Aorta (tissue), 5 donors: Measurements from ENCODE around the gene ZNF691. TPM values are rescaled to one million over a fixed set of nuclear protein-coding genes. Genes with fewer than 3 reads are reported as not detected.

Experiments used
- ATAC-seq: fragments of 200-7000 bp; cut with Tn5 transposase; one replicate; pipeline ENCODE4 v1.9.1; 2022; ENCODE audit warnings: moderate library complexity; ENCODE audit not compliant: low FRiP score
- DNase-seq, 2 donors: peaks; one replicate each; pipeline ENCODE4 v3.0.0-alpha.2; 2020
- H3K27ac ChIP-seq, 2 donors: one replicate each; pipeline ENCODE4 v1.5.1; 2013; ENCODE audit warnings: low read length in 2 of 2, mild to moderate bottlenecking in 2 of 2, moderate library complexity in 2 of 2, control low read depth in 1 of 2, inconsistent platforms in 1 of 2, low read depth in 1 of 2
- H3K27me3 ChIP-seq, 2 donors: one replicate each; pipeline ENCODE4 v1.6.1; 2013; ENCODE audit warnings: control low read depth in 1 of 2, low read length in 1 of 2, mild to moderate bottlenecking in 1 of 2, moderate library complexity in 1 of 2; ENCODE audit not compliant: insufficient read depth in 2 of 2, control insufficient read depth in 1 of 2
- H3K36me3 ChIP-seq, 2 donors: one replicate each; pipeline ENCODE4 v1.6.1; 2013; ENCODE audit warnings: control low read depth in 1 of 2, low read length in 1 of 2, mild to moderate bottlenecking in 1 of 2; ENCODE audit not compliant: insufficient read depth in 2 of 2, control insufficient read depth in 1 of 2
- H3K4me1 ChIP-seq, 2 donors: one replicate each; pipeline ENCODE4 v1.6.1; 2013; ENCODE audit warnings: low read length in 2 of 2, control low read depth in 1 of 2, mild to moderate bottlenecking in 1 of 2, moderate library complexity in 1 of 2; ENCODE audit not compliant: insufficient read depth in 2 of 2, control insufficient read depth in 1 of 2
- H3K4me3 ChIP-seq, 2 donors: one replicate each; pipeline ENCODE4 v1.5.1; 2013; ENCODE audit warnings: low read length in 2 of 2, control low read depth in 1 of 2, mild to moderate bottlenecking in 1 of 2
- H3K9me3 ChIP-seq: one replicate; pipeline ENCODE4 v1.6.1; 2013; ENCODE audit warnings: mild to moderate bottlenecking, low read length; ENCODE audit not compliant: control insufficient read depth
- WGBS, 2 donors: extraction: QIAGEN DNeasy Blood & Tissue Kit; methylation state at CpG; one replicate each; pipeline ENCODE4 v1.1.7; 2013; 5-methylcytosine and 5-hydroxymethylcytosine counted together
- intact Hi-C, 2 donors: fragments of 100-400 bp; cut with DNase I; formaldehyde crosslinking; loops; one replicate each; pipeline versions ENCODE4 v1.14.2 to v1.15.0; 2022
- polyA plus RNA-seq, 2 donors: library from polyadenylated mRNA; stranded (reverse); fragments of 200-250 nt; gene quantifications; one replicate each; pipeline ENCODE4 v1.2.3, GENCODE V29; 2013
- total RNA-seq, 2 donors: library from RNA; stranded (reverse); fragmentation: NEBNext Ultra II Directional; extraction: Animal tissue kit (Norgen Biotek cat#: 25700); gene quantifications; one replicate each; pipeline ENCODE4 v1.2.1, GENCODE V29; 2021
- donor health status: healthy with polysubstance abuse.
- donor health status: Bipolar disorder and iron deficiency.
- donor health status: DM: no; HTN: no; CAD: no.
- donor health status: DM: no; HTN: no; CAD: no.
- donor health status: DM: yes; HTN: yes; CAD: no.

Gene ZNF691
- total and polyA plus RNA-seq, 4 donors, result 5.4 to 10.4 (median 8.6) TPM

DNA sequence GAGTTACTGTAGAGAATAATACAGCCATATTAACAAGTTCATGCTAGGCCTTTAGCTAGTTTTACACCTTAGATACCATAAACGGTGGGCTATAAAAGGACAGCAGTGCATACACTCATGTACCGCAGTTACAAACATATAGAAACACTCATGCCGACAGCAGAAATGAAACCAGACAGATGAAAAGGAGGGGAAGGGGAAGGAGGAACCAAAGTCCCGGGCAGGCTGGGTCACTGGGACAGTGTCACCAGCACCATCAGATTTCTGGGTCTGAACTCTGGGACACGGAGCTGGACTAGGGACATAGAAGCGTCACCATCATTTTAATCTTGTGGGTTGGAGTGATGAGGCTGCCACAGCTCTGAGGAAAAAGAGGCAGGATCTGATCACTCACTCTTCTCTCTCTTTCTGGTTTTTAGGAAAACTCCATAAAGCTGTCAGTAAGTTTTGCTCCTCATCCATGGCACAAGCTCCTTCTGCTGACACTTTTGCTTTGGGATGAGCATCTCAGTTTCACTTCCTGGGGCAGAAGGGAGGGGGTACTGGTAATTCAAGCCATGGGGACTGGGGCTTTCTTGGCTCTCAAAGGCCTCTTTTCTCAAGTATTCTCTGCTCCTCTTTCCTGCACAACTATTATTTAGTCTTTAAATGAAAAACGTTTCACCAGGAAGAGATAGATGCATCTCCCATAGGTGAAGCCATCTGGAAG, 7.8 kb upstream of the ZNF691 start:
- Histone ChIP-seq H3K27ac (no peak overlapping the region), H3K4me1 (no peaks in the 10 kb centered on the region), H3K36me3 (no peaks in the 10 kb centered on the region), H3K4me3 (no peak overlapping the region), H3K9me3 (no peaks in the 10 kb centered on the region), H3K27me3 (no peaks in the 10 kb centered on the region)
- intact Hi-C loops, result no loop called here
- no peak for ATAC-seq
- peak in 1 of 2 donors; percentile 52 for DNase-seq
- WGBS, 2 donors, result 85 to 87% methylated on average over 7 of the region's 7 CpGs

DNA sequence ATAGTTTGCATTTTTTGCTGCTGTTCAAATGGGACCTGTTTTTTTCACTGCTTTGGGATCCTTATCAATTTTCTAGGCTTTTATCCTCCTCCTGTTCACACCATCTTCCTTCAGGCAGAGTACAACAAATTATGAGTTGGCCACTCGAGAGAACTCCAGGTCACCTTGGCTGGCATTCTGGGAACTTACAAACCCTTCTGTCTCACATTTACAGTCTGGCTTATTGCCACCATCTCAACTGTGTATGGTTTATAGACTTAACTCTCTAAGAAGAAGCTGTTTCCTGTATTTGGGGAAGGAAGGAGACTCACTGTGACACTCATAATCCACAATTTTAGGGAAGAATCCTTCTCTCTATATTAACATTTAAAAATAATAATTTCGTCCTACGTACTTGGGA, 5.4 kb upstream of the ZNF691 start:
- Histone ChIP-seq H3K36me3 (no peaks in the 10 kb centered on the region), H3K27ac (no peak overlapping the region), H3K27me3 (no peaks in the 10 kb centered on the region), H3K9me3 (no peaks in the 10 kb centered on the region), H3K4me1 (no peaks in the 10 kb centered on the region), H3K4me3 (no peak overlapping the region)
- ATAC-seq (no peak), DNase-seq (no peak)
- 64 to 72% methylated on average over 3 of the region's 3 CpGs for WGBS, 2 donors
- intact Hi-C loops, result loop anchor here (10.0 kb wide), 2 partner anchors 76 to 156 kb away; partner anchors contain the start of genes C1orf50 (in 1 of the 2), P3H1 (in 1 of the 2) and YBX1 (in 1 of the 2)

DNA sequence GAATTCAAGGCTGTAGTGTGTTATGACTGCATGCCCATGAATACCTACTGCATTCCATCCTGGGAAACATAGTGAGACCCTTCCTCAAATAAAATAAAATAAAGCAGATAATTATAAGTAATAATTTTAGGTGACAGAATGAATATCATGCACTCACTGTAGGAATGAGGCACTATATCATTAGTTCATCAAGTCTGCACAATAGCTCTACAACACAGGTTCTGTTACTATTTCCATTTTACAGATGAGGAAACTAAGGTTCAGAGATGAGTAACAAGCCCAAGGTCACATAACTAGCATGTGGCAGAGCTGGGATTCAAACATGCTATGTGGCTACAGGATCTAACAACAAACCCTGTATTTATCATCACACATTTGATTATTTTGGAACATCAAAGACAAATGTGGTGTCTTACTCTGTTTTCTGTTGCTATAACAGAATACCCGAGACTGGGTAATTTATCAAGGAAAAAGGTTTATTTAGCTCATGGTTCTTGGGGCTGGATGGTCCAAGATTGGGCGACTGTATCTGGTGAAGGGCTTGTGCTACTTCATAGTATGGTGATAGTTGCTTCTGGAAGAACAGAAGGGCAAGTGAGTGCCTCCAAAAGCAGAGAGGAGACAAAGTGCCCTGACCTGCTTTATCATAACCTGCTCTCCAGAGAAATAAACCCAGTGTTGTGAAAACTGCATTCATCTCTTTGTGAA, 4.8 kb upstream of the ZNF691 start:
- no peak overlapping the region for H3K27ac ChIP-seq
- H3K9me3 ChIP-seq, result no peaks in the 10 kb centered on the region
- ATAC-seq (no peak), DNase-seq (no peak)
- H3K4me1 ChIP-seq, result no peaks in the 10 kb centered on the region
- intact Hi-C loops, result loop anchor here (10.0 kb wide), 2 partner anchors 77 to 157 kb away; partner anchors contain the start of genes C1orf50 (in 1 of the 2), P3H1 (in 1 of the 2) and YBX1 (in 1 of the 2)
- H3K27me3 ChIP-seq, result no peaks in the 10 kb centered on the region
- no peak overlapping the region for H3K4me3 ChIP-seq
- H3K36me3 ChIP-seq, result no peaks in the 10 kb centered on the region
- 59 to 85% methylated on average over 2 of the region's 2 CpGs for WGBS, 2 donors

DNA sequence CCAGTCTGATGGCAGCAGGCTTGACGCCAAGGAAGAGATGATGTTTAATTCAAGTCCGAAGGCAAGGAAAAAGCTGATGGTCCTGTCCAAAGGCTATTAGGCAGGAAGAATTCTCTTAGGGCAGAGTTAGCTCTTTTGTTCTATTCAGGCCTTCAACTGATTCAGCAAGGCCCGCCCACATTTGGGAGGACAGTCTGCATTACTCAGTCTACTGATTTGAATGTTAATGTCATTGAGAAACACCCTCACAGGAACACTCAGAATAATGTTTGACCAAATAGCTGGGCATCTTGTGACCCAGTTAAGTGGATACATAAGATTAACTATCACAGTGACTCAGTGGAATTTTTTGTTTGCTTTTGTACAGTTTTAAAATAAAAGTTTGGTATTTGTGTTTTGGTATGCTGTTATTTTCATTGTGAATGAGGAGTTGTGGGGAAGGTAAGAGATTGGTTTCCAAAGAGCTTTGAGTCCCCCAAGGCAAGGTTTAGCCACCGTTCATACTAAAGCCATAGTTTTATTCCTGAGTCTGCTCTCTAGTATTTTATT, 1.7 kb upstream of the ZNF691 start:
- WGBS, 2 donors, result 82% methylated on average over 4 of the region's 4 CpGs
- Histone ChIP-seq H3K9me3 (no peaks in the 10 kb centered on the region), H3K4me1 (peaks cover 0 to 2% of the 10 kb centered on the region in 2 donors), H3K27me3 (no peaks in the 10 kb centered on the region), H3K27ac (no peak overlapping the region), H3K36me3 (no peaks in the 10 kb centered on the region), H3K4me3 (no peak overlapping the region)
- ATAC-seq (no peak), DNase-seq (no peak)
- intact Hi-C loops, result loop anchor here (10.0 kb wide), 2 partner anchors 80 to 160 kb away; partner anchors contain the start of genes C1orf50 (in 1 of the 2), P3H1 (in 1 of the 2) and YBX1 (in 1 of the 2)

DNA sequence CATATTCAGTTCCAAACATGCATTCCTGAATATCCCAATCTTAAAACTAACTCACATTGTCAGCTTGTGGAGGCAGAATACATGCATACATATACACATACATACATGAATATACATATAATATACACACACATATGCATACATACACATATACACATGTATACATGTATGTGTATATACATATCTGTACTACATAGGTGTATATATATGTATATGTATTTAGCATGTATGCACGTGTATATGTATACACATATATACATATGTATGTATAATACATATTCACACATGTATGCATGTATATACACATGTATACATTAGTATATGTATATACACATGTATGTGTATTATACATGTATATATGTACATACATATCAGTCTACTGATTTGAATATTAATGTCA, 1.2 kb upstream of the ZNF691 start:
- ATAC-seq (no peak), DNase-seq (no peak)
- Histone ChIP-seq H3K27me3 (no peaks in the 10 kb centered on the region), H3K9me3 (no peaks in the 10 kb centered on the region), H3K36me3 (no peaks in the 10 kb centered on the region), H3K4me3 (no peak overlapping the region), H3K4me1 (peaks cover 0 to 2% of the 10 kb centered on the region in 2 donors), H3K27ac (no peak overlapping the region)
- WGBS, 2 donors, result 54 to 66% methylated on average over 1 of the region's 1 CpG
- intact Hi-C loops, result loop anchor here (10.0 kb wide), 2 partner anchors 80 to 160 kb away; partner anchors contain the start of genes C1orf50 (in 1 of the 2), P3H1 (in 1 of the 2) and YBX1 (in 1 of the 2)

DNA sequence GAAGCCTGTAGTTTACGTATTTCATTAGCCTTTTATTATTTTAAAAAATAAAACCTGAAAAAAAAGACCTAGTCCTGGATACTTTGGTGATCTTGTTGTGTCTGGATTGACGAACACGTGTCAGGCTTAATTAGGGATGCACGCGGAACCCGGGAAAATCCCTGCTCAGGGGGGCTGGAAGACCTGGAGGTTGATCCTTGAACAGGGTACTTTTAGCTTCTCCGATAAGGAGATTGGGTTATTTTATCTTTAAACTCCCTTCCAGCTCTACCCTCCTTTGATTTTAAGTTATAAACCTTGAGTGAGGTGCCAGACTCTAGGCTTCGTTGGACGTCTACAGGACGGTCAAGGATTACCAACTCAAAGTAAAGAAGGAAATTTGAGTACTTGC, 552 bp upstream of the ZNF691 start:
- Histone ChIP-seq H3K27me3 (no peaks in the 10 kb centered on the region), H3K9me3 (no peaks in the 10 kb centered on the region), H3K36me3 (no peaks in the 10 kb centered on the region), H3K4me3 (peak overlapping the region; percentile 70 to 81), H3K4me1 (peaks cover 0 to 2% of the 10 kb centered on the region in 2 donors), H3K27ac (no peak overlapping the region)
- DNase-seq, result no peak
- intact Hi-C loops, result loop anchor here (1.0 to 10.0 kb wide), 3 partner anchors 81 to 326 kb away; partner anchors contain the start of genes C1orf50 (in 1 of the 2), CFAP57 (in 1 of the 2), EBNA1BP2 (in 1 of the 2) and P3H1 (in 1 of the 2)
- 2 to 3% methylated on average over 10 of the region's 10 CpGs for WGBS, 2 donors
- ATAC-seq, result peak; percentile 1

DNA sequence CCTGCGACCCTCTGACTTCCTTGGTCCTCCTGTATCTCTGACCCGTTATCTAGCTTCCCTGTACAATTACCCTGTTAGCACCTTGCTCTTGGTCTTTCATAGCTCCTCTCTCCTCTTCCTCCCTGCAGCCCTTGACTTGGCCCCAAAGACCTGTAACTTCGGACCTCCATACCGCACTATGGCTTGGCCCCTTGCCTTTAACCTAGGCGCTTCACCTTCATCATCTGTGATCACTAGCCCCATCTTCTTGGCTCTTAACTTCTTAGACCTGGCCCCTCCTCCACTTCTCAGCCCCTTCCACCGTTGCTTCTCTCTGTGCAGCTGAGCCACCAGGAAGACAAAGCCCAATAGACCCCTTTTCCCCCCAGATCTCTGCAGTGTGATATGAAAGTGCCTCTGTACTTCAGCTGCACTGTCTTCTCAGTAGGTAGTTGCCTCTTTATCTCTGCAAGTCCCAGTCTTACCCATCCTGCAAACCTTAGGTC, 740 bp downstream of the ZNF691 start:
- no peak overlapping the region for H3K27ac ChIP-seq
- intact Hi-C loops, result loop anchor here (10.0 kb wide), 2 partner anchors 82 to 162 kb away; partner anchors contain the start of genes C1orf50 (in 1 of the 2), P3H1 (in 1 of the 2) and YBX1 (in 1 of the 2)

DNA sequence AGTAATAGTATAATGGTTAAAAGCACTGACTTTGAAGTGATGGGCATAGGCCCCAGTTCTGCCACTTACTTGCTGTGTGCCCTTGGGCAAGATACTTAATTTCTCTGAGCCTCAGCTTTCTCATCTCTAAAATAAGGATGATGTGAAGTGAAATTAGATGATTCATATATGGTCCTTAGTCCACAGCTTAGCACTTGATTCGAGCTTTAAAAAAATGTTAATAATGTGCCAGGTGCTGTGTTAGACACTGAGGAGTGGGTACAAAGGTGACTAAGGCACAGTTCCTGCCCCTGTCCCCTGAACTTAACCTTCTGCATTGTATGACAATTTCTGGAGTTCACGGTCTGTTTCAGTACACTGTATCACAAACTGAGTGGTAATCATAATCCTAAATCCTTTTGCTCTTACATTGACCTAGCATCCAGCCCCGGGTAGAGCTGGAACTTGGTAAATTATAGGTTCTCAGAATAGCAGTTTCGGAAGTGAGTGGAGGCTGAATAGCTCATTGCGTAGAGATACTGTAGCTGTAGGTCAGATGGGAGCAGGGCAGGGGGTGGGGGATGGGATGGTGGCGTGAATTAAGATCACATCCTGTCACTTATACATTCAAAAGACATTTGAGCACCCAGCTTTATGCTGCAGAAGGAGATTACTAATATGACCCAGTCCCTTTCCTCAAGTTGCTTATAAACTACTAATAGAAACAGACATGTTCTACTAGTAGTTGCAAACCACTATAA, 1.5 kb downstream of the ZNF691 start:
- peaks cover 0 to 2% of the 10 kb centered on the region in 2 donors for H3K36me3 ChIP-seq
- no peaks in the 10 kb centered on the region for H3K9me3 ChIP-seq
- H3K27me3 ChIP-seq, result no peaks in the 10 kb centered on the region
- ATAC-seq, result no peak
- WGBS, 2 donors, result 74 to 75% methylated on average over 6 of the region's 6 CpGs
- no peak overlapping the region for H3K27ac ChIP-seq
- no peak for DNase-seq
- H3K4me1 ChIP-seq, result peaks cover 0 to 2% of the 10 kb centered on the region in 2 donors
- no peak overlapping the region for H3K4me3 ChIP-seq
- intact Hi-C loops, result loop anchor here (10.0 kb wide), 2 partner anchors 83 to 163 kb away; partner anchors contain the start of genes C1orf50 (in 1 of the 2), P3H1 (in 1 of the 2) and YBX1 (in 1 of the 2)

More for the DNA sequence above, 740 bp downstream of the ZNF691 start:
- no peaks in the 10 kb centered on the region for H3K9me3 ChIP-seq
- peaks cover 0 to 2% of the 10 kb centered on the region in 2 donors for H3K4me1 ChIP-seq
- peak overlapping the region; percentile 78 to 96 for H3K4me3 ChIP-seq
- H3K27me3 ChIP-seq, result no peaks in the 10 kb centered on the region
- H3K36me3 ChIP-seq, result peaks cover 0 to 2% of the 10 kb centered on the region in 2 donors
- DNase-seq (no peak), ATAC-seq (no peak)
- 4 to 8% methylated on average over 6 of the region's 6 CpGs for WGBS, 2 donors
